H1 (cell line): ENCODE measurements around the gene DCAF15. TPM values are rescaled to one million over a fixed set of nuclear protein-coding genes. Genes with fewer than 3 reads are reported as not detected.

Source experiments
- CHD2 ChIP-seq: IDR thresholded peaks from 2 replicates; pipeline ENCODE4 v1.6.1; 2012; ENCODE audit warnings: low read length, improper control_type of control experiment
- CHD7 ChIP-seq: fragments of 300-600 bp; sonication (generic); IDR thresholded peaks from 2 replicates; pipeline ENCODE4 v1.7.1; 2012; ENCODE audit warnings: low read length, moderate library complexity, mild to moderate bottlenecking, inconsistent platforms; ENCODE audit not compliant: insufficient replicate concordance
- HDAC2 ChIP-seq, 2 experiments: fragments of 300-600 bp in 1 of 2; sonication (generic) in 1 of 2; IDR thresholded peaks; 2 replicates each; pipeline ENCODE4 v1.6.1; 2011 to 2012; ENCODE audit warnings: low read depth in 2 of 2, low read length in 2 of 2, mild to moderate bottlenecking in 2 of 2, moderate library complexity in 2 of 2, borderline replicate concordance in 1 of 2, inconsistent platforms in 1 of 2
- HDAC6 ChIP-seq: IDR thresholded peaks from one replicate; pipeline ENCODE4 v1.7.1; 2012; ENCODE audit warnings: low read depth, mild to moderate bottlenecking, inconsistent platforms, low read length, moderate library complexity
- polyA plus RNA-seq, 7 experiments: library from polyadenylated mRNA; depleted of rRNA in 3 of 7; stranded (reverse) in 5 of 7; unstranded in 2 of 7; fragments of >200 nt in 5 of 7; fragments of 200-250 nt in 2 of 7; gene quantifications; 1 replicate in 5 of 7; 2 replicates in 1 of 7; 4 replicates in 1 of 7; pipeline versions ENCODE4 v1.2.1 to v1.2.3, GENCODE V29; 2011 to 2013; ENCODE audit warnings: missing spikeins in 2 of 7, mixed read lengths in 2 of 7
- total RNA-seq: library from RNA; stranded (reverse); fragmentation: NEBNext Ultra II Directional; extraction: Animal tissue kit (Norgen Biotek cat#: 25700); gene quantifications from 2 replicates; pipeline ENCODE4 v1.2.1, GENCODE V29; 2021

Gene DCAF15
- total and polyA plus RNA-seq, 2 of the 8 experiments (the other 6 are each of a cell fraction or from before 2014, with no cell fraction given) = 68.7 to 80.8 TPM

- TF ChIP-seq CHD7 = no peak
- TF ChIP-seq CHD2 = no peak
- TF ChIP-seq HDAC2 (IDR thresholded peaks at IDR 0.05; ENCODE audit: borderline replicate concordance in 1 of 2, low read depth in 2 of 2, low read length in 2 of 2) = no peak
- TF ChIP-seq HDAC6 = no peak
These were observed 19.4 kb upstream of the DCAF15 start (continued) for GRCh38 chr19:13932911-13933393.
